8988T (cell line): ENCODE results near the gene XPO6.

ENCODE experiments used
- DNase-seq: peaks from one replicate; pipeline ENCODE4 v3.0.0; 2011

The XPO6 gene

GRCh38 chr16:28086186-28087139, 125.3 kb downstream of the XPO6 start:
- DNase-seq = no peak

- DNase-seq = no peak
Observed at GRCh38 chr16:28085389-28086171, 126.2 kb downstream of the XPO6 start.

GRCh38 chr16:28084209-28084608, 127.6 kb downstream of the XPO6 start:
- no peak for DNase-seq

- no peak for DNase-seq
Observed at GRCh38 chr16:28082624-28083023, 129.1 kb downstream of the XPO6 start.

GRCh38 chr16:28081391-28081968, 130.3 kb downstream of the XPO6 start:
- no peak for DNase-seq

- no peak for DNase-seq
Observed at GRCh38 chr16:28078261-28078660, 133.5 kb downstream of the XPO6 start.

GRCh38 chr16:28073836-28074235, 137.9 kb downstream of the XPO6 start:
- DNase-seq = no peak

- DNase-seq = no peak
Observed at GRCh38 chr16:28072087-28072486, 139.7 kb downstream of the XPO6 start.

- no peak for DNase-seq
Observed at GRCh38 chr16:28069971-28070794, 141.6 kb downstream of the XPO6 start.

GRCh38 chr16:28068976-28069375, 142.8 kb downstream of the XPO6 start:
- DNase-seq = no peak

GRCh38 chr16:28067604-28068379, 144.0 kb downstream of the XPO6 start:
- no peak for DNase-seq

GRCh38 chr16:28064706-28065249, 147.0 kb downstream of the XPO6 start:
- DNase-seq = no peak

GRCh38 chr16:28064150-28064549, 147.6 kb downstream of the XPO6 start:
- DNase-seq = no peak

GRCh38 chr16:28063591-28064061, 148.1 kb downstream of the XPO6 start, which contains the start of gene GSG1L:
TSS of gene GSG1L (minus strand) at chr16:28063714. CDS start at chr16:28063424, 290 bp downstream.
- no peak for DNase-seq

GRCh38 chr16:28062847-28063521, 148.8 kb downstream of the XPO6 start:
- DNase-seq = no peak

GRCh38 chr16:28062261-28062846, 149.4 kb downstream of the XPO6 start:
- no peak for DNase-seq

- DNase-seq = no peak
Observed at GRCh38 chr16:28061352-28062101, 150.2 kb downstream of the XPO6 start.

- DNase-seq = no peak
Observed at GRCh38 chr16:28059841-28060575, 151.8 kb downstream of the XPO6 start.
